ENCODE data around the gene SCLT1.

SCLT1 gene

GRCh38 chr4:128841402-128841801 lies 251.9 kb downstream of the SCLT1 start:
- no peak overlapping the region for H3K4me3 ChIP-seq (ENCODE audit: low read depth, low read length)
- no peak for DNase-seq (ENCODE audit: low read depth)
- TF ChIP-seq CTCF (IDR thresholded peaks at IDR 0.05; ENCODE audit: control insufficient read depth, extremely low read depth, insufficient read depth) = no peak

GRCh38 chr4:128840711-128841318 lies 252.5 kb downstream of the SCLT1 start:
- TF ChIP-seq CTCF (IDR thresholded peaks at IDR 0.05; ENCODE audit: control insufficient read depth, extremely low read depth, insufficient read depth) = no peak
- H3K4me3 ChIP-seq (ENCODE audit: low read depth, low read length) = no peak overlapping the region
- DNase-seq (ENCODE audit: low read depth) = no peak

DNA sequence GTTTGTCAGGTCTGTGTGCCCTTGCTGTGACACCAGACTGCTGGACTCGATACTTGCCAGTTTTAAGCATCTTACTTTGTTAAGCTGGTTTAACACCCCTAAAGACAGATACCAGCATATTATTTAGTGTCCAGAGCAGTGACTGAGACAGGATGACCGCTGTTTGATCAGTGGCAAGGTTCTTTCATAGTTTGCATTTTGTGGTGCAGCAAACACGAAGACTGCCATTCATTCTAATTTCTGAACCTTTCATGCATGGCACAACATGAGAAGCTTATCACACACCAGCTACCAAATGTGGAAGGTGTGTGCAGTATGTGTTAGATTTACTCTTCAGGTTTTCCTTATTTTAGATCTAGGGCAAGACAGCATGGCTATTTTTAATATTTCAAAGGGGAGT lies 255.7 kb downstream of the SCLT1 start:
- DNase-seq (ENCODE audit: low read depth) = no peak
- H3K4me3 ChIP-seq (ENCODE audit: low read depth, low read length) = no peak overlapping the region
- no peak for TF ChIP-seq CTCF (IDR thresholded peaks at IDR 0.05; ENCODE audit: control insufficient read depth, extremely low read depth, insufficient read depth)

GRCh38 chr4:128837198-128837597 lies 256.1 kb downstream of the SCLT1 start:
- no peak for TF ChIP-seq CTCF (IDR thresholded peaks at IDR 0.05; ENCODE audit: control insufficient read depth, extremely low read depth, insufficient read depth)
- DNase-seq (ENCODE audit: low read depth) = no peak
- H3K4me3 ChIP-seq (ENCODE audit: low read depth, low read length) = no peak overlapping the region

DNA sequence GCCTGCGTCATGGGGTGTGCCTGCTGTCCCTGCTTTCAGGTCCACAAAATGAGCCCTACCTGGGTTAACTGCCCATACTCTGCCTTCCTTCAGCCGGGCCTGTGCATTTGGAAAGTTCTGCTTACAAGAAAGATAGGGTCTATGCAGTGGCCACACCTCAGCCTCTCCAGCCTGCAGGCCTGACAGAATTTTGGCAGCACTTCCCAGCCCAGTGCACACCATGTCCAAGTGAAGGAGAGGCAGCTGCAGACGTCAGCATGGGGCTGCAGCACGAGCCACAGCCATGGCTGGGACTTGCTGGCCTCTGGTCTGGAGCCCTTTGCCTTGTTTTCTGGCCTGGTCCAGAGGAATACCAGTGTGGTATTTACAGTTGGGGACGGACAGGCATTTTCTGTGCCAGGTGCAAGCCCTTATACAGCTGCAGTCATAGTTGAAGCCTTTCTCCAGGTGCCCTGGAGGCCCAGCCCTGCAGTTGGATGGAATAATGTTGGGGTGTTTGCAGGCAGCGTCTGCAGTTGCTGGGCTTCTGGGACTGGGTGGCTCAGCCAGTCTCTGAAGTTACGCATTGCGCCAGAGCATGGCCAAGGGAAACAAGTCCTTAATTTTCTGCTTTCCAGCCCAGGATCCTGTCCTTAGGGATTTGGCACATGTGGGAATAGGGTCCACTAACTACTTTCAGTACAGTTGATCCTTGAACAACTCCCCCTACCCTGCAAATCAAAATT lies 257.7 kb downstream of the SCLT1 start:
- no peak for DNase-seq (ENCODE audit: low read depth)
- TF ChIP-seq CTCF (IDR thresholded peaks at IDR 0.05; ENCODE audit: control insufficient read depth, extremely low read depth, insufficient read depth) = no peak
- H3K4me3 ChIP-seq (ENCODE audit: low read depth, low read length) = no peak overlapping the region

All from LNCaP clone FGC (cell line).